HG03039 (cell line): Measurements from ENCODE around the gene DBP.
"Not testable (repeated sequence)": the region's sequence is repeated elsewhere in the genome, so short reads cannot be mapped to it uniquely, and the experiment has no call there.

Experiments used
- ATAC-seq: cut with Tn5 transposase; IDR thresholded peaks from one replicate; pipeline ENCODE4 v1.9.1; 2021; ENCODE audit warnings: mild to moderate bottlenecking, moderate library complexity; ENCODE audit not compliant: unreplicated experiment

DBP gene

GRCh38 chr19:48668332-48668731 lies 31.2 kb upstream of the DBP start:
- ATAC-seq, result no peak

GRCh38 chr19:48665786-48666185 lies 28.6 kb upstream of the DBP start:
- no peak for ATAC-seq

- ATAC-seq, result no peak
Observed at GRCh38 chr19:48664476-48664875, 27.3 kb upstream of the DBP start.

GRCh38 chr19:48663667-48664066 lies 26.5 kb upstream of the DBP start:
- ATAC-seq, result no peak

- ATAC-seq, result no peak
Observed at GRCh38 chr19:48661711-48662090, 24.5 kb upstream of the DBP start.

GRCh38 chr19:48660852-48661710 lies 23.9 kb upstream of the DBP start:
- ATAC-seq, result no peak

- no peak for ATAC-seq
Observed at GRCh38 chr19:48659768-48660167, 22.6 kb upstream of the DBP start.

GRCh38 chr19:48658483-48658882 lies 21.3 kb upstream of the DBP start:
- no peak for ATAC-seq

GRCh38 chr19:48657828-48658227 lies 20.6 kb upstream of the DBP start:
- not testable (repeated sequence) for ATAC-seq

GRCh38 chr19:48656840-48657474 lies 19.8 kb upstream of the DBP start:
- no peak for ATAC-seq

GRCh38 chr19:48654299-48655059 lies 17.3 kb upstream of the DBP start:
- ATAC-seq, result no peak

- ATAC-seq, result no peak
Observed at GRCh38 chr19:48651683-48652048, 14.5 kb upstream of the DBP start.

GRCh38 chr19:48650974-48651682 lies 13.9 kb upstream of the DBP start:
- ATAC-seq, result no peak

- ATAC-seq, result no peak
Observed at GRCh38 chr19:48648134-48648533, 11.0 kb upstream of the DBP start.

- ATAC-seq, result no peak
Observed at GRCh38 chr19:48646722-48647216, 9.6 kb upstream of the DBP start.

GRCh38 chr19:48646001-48646721 lies 9.0 kb upstream of the DBP start, which contains the start of gene CA11:
Gene CA11, minus strand, starts transcription at chr19:48646187. Its CDS starts 555 bp downstream, at chr19:48645632.
- peak; percentile 81 for ATAC-seq

GRCh38 chr19:48645620-48646000 lies 8.4 kb upstream of the DBP start:
- ATAC-seq, result no peak

- no peak for ATAC-seq
Observed at GRCh38 chr19:48644839-48645619, 7.8 kb upstream of the DBP start.

GRCh38 chr19:48644355-48644754 lies 7.2 kb upstream of the DBP start:
- no peak for ATAC-seq
